GM13977 (cell line): Measurements from ENCODE around the gene NTM.

ENCODE experiments used
- DNase-seq: peaks from one replicate; pipeline ENCODE4 v3.0.0; 2012; ENCODE audit warnings: low spot score
- CTCF ChIP-seq: IDR thresholded peaks from 2 replicates; pipeline ENCODE4 v1.5.1; 2012; ENCODE audit warnings: mild to moderate bottlenecking, control low read depth; ENCODE audit not compliant: insufficient read depth; ENCODE audit errors: extremely low read depth, missing control alignments
- in situ Hi-C: fragments of 300-500 bp; cut with MboI; formaldehyde crosslinking; loops from one replicate; pipeline ENCODE4 v1.12.0; 2022; ENCODE audit warnings: low sequenced_read_pairs, low pct_unique_long_range_greater_than_20kb, mixed read lengths, inconsistent platforms; ENCODE audit not compliant: unreplicated experiment

Gene NTM

GRCh38 chr11:132142554-132142953 is 772.1 kb downstream of the NTM start:
- TF ChIP-seq CTCF, result no peak
- DNase-seq, result no peak
- in situ Hi-C loops, result no loop called here

- in situ Hi-C loops, result no loop called here
- no peak for DNase-seq
- no peak for TF ChIP-seq CTCF
Measured at GRCh38 chr11:132147464-132147863, 777.0 kb downstream of the NTM start.

GRCh38 chr11:132154781-132155180 is 784.4 kb downstream of the NTM start:
- in situ Hi-C loops, result no loop called here

GRCh38 chr11:132158091-132158490 is 787.7 kb downstream of the NTM start:
- TF ChIP-seq CTCF, result peak; percentile 25
- DNase-seq, result no peak
- in situ Hi-C loops, result no loop called here

More at GRCh38 chr11:132154781-132155180, 784.4 kb downstream of the NTM start:
- no peak for TF ChIP-seq CTCF
- DNase-seq, result no peak

DNA sequence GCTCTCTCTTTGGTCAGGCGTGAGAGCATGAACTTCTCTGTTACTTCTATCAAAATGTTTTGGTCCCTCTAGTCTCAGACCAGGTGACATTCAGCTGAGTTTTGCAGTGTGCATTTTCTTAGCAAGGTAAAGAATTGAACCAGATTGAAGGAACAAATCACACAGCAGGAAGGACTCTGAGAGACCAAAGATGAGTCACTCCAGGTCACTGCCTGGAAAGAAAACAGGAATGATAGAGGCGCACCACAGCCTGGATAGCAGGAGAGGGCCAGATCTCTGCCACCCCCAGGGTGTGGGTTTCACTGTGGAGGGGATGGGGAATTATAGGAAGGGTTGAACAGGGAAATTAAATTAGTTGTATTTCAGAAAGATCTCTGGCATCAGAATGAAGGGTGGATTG is 788.3 kb downstream of the NTM start:
- no peak for TF ChIP-seq CTCF
- in situ Hi-C loops, result no loop called here

GRCh38 chr11:132161403-132162078 is 791.1 kb downstream of the NTM start:
- no peak for TF ChIP-seq CTCF
- in situ Hi-C loops, result no loop called here
- no peak for DNase-seq

More for the DNA sequence above, 788.3 kb downstream of the NTM start:
- DNase-seq, result no peak
